Measurements from ENCODE around the gene PRELID3B.
A peak's percentile ranks its signal among the peaks of the same experiment; 100 is the strongest.

PRELID3B gene

DNA sequence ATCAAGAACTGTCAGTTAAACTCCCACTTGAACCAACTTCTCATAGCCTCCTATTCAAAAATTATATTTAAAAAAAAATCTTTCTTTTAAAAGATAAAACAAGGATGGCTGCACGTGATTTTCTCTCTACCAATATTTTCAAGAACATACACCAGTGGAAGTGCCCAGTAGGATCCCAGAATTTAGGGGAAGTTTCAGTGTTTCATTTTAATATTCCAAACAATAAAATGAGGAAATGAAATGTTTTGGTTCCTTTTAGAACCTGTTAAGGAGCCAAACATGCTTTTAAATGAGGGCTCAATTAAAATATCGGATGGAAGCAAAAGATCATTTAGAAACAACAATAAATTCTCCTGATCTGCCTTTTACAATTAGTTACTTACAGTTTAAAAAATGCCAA is 26.4 kb upstream of the PRELID3B start:
- CTCF ChIA-PET: interaction anchor here (1.1 kb wide), 1 partner anchor 336 kb away, joined by 3 read pairs; no protein-coding TSS in a partner anchor
- no peak for DNase-seq
- Mint-ChIP-seq H3K4me1 (no peaks in the 10 kb centered on the region), H3K9me3 (no peaks in the 10 kb centered on the region), H3K36me3 (no peaks in the 10 kb centered on the region), H3K27ac (no peak overlapping the region), H3K4me3 (no peak overlapping the region), H3K27me3 (peaks cover 23% of the 10 kb centered on the region)

DNA sequence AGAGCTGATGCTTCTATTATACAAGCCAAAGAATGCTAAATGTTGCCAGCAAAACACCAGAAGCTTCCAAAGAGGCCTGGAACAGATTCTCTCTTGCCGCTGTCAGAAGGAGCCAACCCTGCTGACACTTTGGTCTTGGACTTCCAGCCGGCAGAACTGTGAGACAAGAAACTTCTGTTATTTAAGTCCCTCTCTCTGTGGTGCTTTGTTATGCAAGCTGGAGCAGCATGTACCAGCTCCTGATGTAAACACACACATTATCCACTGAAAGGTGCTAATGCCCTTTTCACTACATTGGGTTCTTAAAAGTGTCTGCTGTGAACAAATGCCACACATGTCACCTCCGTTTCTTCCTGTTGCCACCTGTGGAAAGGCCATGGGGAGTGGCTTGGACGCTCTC is 25.9 kb upstream of the PRELID3B start:
- no peaks in the 10 kb centered on the region for H3K36me3 Mint-ChIP-seq
- no peaks in the 10 kb centered on the region for H3K9me3 Mint-ChIP-seq
- DNase-seq: no peak
- peaks cover 28% of the 10 kb centered on the region for H3K27me3 Mint-ChIP-seq
- H3K4me3 Mint-ChIP-seq: no peak overlapping the region
- H3K4me1 Mint-ChIP-seq: no peaks in the 10 kb centered on the region
- no peak overlapping the region for H3K27ac Mint-ChIP-seq
- CTCF ChIA-PET: interaction anchor here (1.1 kb wide), 2 partner anchors 209 to 336 kb away, joined by 3 to 4 read pairs; no protein-coding TSS in a partner anchor

DNA sequence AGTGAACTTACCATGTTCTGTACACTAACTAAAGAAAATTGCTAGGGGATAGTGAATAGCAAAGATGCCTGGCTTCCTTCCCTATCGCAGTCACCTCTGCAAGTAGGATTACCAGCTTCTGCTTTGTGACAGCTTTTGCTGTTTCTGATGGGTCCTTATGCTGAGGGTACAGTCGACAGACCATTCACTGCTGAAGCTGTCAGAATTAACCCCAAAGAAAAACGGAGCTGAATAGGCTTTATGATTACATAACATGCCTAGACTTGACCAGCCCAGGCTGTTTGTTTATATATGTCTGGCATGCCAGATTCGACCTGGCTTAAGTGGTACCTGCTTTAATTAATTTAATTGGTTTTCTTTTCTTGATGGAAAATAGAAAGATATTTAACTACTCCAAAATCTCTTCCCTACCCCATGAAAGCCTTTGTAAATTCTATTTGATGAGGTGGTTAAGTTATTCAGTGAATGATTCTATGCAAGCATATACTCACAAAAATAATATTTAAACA is 21.7 kb upstream of the PRELID3B start:
- H3K27ac Mint-ChIP-seq: no peak overlapping the region

DNA sequence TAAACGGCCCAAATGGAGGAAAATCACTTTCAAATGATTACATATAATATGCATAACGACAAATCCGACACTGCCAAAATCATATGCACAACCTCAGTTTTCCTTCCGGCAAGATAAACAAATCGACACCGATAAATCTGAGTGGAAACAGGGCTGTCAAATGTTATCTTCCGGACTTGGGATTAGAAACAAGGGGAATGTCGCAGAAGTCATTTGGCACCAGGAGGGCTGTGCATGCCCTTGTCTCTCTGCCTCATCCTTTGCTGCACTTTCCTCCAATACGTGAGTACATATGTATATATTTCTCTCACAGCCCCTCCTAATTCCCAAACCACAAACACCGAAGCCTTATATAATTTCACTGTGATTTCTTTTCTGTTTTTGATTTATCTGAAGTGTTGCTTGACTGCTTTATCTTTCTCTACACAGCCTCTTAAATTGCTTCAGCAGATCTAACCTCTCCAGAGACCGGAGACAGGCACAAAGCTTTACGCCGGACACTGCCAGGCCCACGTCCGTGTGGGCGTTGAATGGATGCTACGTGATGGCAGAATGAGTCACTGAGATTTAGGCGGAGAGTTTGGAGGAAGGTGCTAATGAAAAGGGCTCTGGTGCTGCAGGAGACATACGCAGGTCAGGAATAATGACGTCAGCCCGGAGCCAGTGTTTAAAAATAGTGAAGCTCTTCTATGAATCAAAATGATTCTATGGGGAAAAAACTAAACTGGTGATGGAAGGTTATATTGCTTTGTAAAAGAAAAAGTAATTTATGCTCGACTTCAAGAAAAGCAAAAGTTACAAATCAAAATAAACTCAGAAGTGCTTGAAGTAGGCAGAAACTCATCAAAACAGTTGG is 21.0 kb upstream of the PRELID3B start:
- DNase-seq: no peak
- H3K4me1 Mint-ChIP-seq: no peaks in the 10 kb centered on the region
- H3K4me3 Mint-ChIP-seq: no peak overlapping the region
- H3K27ac Mint-ChIP-seq: no peak overlapping the region
- CTCF ChIA-PET: interaction anchor here (0.6 to 1.0 kb wide), 2 partner anchors 341 to 396 kb away, joined by 3 read pairs; no protein-coding TSS in a partner anchor
- H3K9me3 Mint-ChIP-seq: no peaks in the 10 kb centered on the region
- H3K36me3 Mint-ChIP-seq: no peaks in the 10 kb centered on the region
- H3K27me3 Mint-ChIP-seq: peaks cover 20% of the 10 kb centered on the region

More for the DNA sequence above, 21.7 kb upstream of the PRELID3B start:
- Mint-ChIP-seq H3K4me3 (no peak overlapping the region), H3K27me3 (peaks cover 23% of the 10 kb centered on the region), H3K9me3 (no peaks in the 10 kb centered on the region), H3K4me1 (no peaks in the 10 kb centered on the region), H3K36me3 (no peaks in the 10 kb centered on the region)
- DNase-seq: no peak
- CTCF ChIA-PET: interaction anchor here (1.0 kb wide), 1 partner anchor 340 kb away, joined by 3 read pairs; no protein-coding TSS in a partner anchor

DNA sequence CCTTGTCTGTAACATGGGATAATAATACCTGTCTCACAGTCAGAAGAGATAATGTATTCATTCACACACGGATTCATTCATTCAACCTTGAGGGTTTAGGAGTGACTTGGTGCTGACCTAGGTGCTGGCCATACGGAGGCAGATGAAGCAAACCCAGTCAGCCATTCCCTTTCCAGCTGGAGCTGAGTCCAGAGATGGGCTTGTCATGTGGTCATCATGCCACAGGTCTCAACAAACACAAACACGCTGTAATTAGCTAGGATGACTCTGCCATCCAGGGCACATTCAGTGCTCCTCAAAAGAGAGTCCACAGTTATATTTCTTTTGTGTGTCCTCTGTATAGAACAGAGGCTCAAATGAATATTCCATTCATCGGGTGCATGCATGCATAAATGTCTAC is 19.5 kb upstream of the PRELID3B start:
- DNase-seq: no peak
- H3K27ac Mint-ChIP-seq: no peak overlapping the region
- no peaks in the 10 kb centered on the region for H3K9me3 Mint-ChIP-seq
- no peaks in the 10 kb centered on the region for H3K36me3 Mint-ChIP-seq
- CTCF ChIA-PET: no interaction called here
- H3K4me1 Mint-ChIP-seq: no peaks in the 10 kb centered on the region
- peaks cover 10% of the 10 kb centered on the region for H3K27me3 Mint-ChIP-seq
- no peak overlapping the region for H3K4me3 Mint-ChIP-seq

DNA sequence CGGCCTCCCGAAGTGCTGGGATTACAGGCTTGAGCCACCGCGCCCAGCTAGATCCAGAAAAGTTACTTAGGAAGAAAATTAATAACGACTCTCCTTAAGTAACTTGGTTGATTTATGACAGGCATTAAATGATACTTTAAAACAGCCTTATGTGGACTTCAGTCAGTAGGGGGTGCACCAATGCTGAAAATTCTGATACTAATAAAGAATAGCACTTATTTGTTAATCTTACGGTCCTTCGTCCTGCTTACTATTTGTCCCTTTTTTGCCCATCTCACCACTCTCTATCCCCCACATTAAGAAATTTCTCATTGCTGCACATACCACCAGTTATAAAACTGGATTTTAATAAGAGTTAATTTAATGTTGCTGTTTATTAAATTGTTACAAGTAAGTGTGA is 12.7 kb upstream of the PRELID3B start:
- no peaks in the 10 kb centered on the region for H3K4me1 Mint-ChIP-seq
- H3K27me3 Mint-ChIP-seq: peaks cover 32% of the 10 kb centered on the region
- no peak for DNase-seq
- no peaks in the 10 kb centered on the region for H3K36me3 Mint-ChIP-seq
- no peaks in the 10 kb centered on the region for H3K9me3 Mint-ChIP-seq
- CTCF ChIA-PET: interaction anchor here (1.1 kb wide), 1 partner anchor 152 kb away, joined by 3 read pairs; no protein-coding TSS in a partner anchor
- H3K4me3 Mint-ChIP-seq: no peak overlapping the region
- no peak overlapping the region for H3K27ac Mint-ChIP-seq

GRCh38 chr20:59051666-59052185 is 9.1 kb upstream of the PRELID3B start:
- CTCF ChIA-PET: no interaction called here
- Mint-ChIP-seq H3K27ac (no peak overlapping the region), H3K36me3 (no peaks in the 10 kb centered on the region), H3K4me3 (no peak overlapping the region), H3K27me3 (peaks cover 41% of the 10 kb centered on the region), H3K9me3 (no peaks in the 10 kb centered on the region), H3K4me1 (peaks cover 11% of the 10 kb centered on the region)
- DNase-seq: no peak

GRCh38 chr20:59050437-59050836 is 7.9 kb upstream of the PRELID3B start:
- Mint-ChIP-seq H3K4me3 (no peak overlapping the region), H3K27me3 (peaks cover 41% of the 10 kb centered on the region), H3K9me3 (no peaks in the 10 kb centered on the region), H3K36me3 (no peaks in the 10 kb centered on the region), H3K4me1 (peaks cover 11% of the 10 kb centered on the region), H3K27ac (no peak overlapping the region)
- CTCF ChIA-PET: interaction anchor here (0.9 to 1.4 kb wide), 3 partner anchors 9 to 183 kb away, joined by 3 to 4 read pairs (median 3); no protein-coding TSS in a partner anchor
- no peak for DNase-seq

GRCh38 chr20:59048681-59049030 is 6.1 kb upstream of the PRELID3B start:
- Mint-ChIP-seq H3K27me3 (peaks cover 31% of the 10 kb centered on the region), H3K36me3 (no peaks in the 10 kb centered on the region), H3K9me3 (no peaks in the 10 kb centered on the region), H3K4me1 (peaks cover 19% of the 10 kb centered on the region), H3K4me3 (no peak overlapping the region), H3K27ac (no peak overlapping the region)
- no peak for DNase-seq
- CTCF ChIA-PET: no interaction called here

DNA sequence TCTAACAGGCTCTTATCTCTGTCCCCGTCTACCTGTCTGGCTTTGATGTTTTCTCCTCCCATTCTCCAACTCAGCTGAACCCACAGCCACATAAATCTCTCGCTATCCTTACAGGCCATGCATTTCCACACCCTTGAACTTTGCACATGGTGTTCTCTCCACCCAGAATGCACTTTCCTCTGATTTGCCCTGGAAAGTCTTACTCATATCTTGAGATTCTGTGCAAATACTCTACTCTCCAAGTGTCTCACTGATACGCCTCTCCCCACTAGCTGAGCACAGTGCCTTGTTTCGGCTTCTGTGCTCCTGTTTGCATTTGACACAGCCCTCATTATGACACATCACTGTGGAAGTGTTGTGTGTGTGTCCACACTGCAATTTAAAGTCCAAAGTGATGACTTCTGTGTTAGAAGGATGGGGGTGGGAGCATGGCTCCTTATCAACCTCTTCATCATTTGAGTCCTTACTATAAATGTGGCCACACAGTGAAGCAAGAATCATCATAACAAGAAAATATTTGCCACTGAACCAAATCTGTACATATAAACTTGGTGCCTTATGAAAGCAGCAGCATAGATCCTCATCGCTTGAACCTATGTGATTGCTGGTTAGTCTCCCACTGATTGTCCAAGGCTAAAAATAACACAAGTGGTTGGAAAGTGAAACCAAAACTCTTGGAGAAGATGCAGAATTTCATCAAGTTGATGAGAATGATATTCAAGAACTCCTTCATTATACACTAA is 5.5 kb upstream of the PRELID3B start:
- H3K27ac Mint-ChIP-seq: no peak overlapping the region
- no peaks in the 10 kb centered on the region for H3K36me3 Mint-ChIP-seq
- H3K27me3 Mint-ChIP-seq: peaks cover 30% of the 10 kb centered on the region
- peaks cover 24% of the 10 kb centered on the region for H3K4me1 Mint-ChIP-seq
- CTCF ChIA-PET: no interaction called here
- H3K9me3 Mint-ChIP-seq: no peaks in the 10 kb centered on the region
- H3K4me3 Mint-ChIP-seq: no peak overlapping the region
- DNase-seq: no peak

GRCh38 chr20:59046862-59047261 is 4.3 kb upstream of the PRELID3B start:
- Mint-ChIP-seq H3K27ac (no peak overlapping the region), H3K27me3 (peaks cover 23% of the 10 kb centered on the region), H3K4me3 (no peak overlapping the region), H3K36me3 (no peaks in the 10 kb centered on the region), H3K4me1 (peaks cover 26% of the 10 kb centered on the region), H3K9me3 (no peaks in the 10 kb centered on the region)
- CTCF ChIA-PET: no interaction called here
- no peak for DNase-seq

DNA sequence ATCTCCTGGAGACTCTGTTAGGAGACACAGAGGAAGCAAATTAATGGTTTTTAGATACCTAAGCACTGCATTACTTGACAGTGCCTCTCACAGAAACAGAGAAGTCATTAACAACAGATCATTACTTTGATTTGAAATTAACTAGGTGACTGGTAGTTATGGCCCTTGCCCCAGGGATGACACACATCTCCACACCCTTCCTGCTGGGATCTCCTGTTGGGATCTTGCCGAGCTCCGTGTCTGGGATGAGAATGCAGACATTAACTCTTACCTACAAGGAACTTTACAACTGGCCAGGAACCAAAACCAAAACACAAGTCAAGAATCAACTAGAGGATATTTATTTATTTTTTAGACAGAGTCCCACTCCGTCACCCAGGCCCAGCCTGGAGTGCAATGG is 2.2 kb upstream of the PRELID3B start:
- peaks cover 43% of the 10 kb centered on the region for H3K4me1 Mint-ChIP-seq
- CTCF ChIA-PET: interaction anchor here (0.6 kb wide), 1 partner anchor 1806 kb away, joined by 4 read pairs; no protein-coding TSS in a partner anchor
- no peak overlapping the region for H3K4me3 Mint-ChIP-seq
- peaks cover 15% of the 10 kb centered on the region for H3K36me3 Mint-ChIP-seq
- no peaks in the 10 kb centered on the region for H3K9me3 Mint-ChIP-seq
- peaks cover 5% of the 10 kb centered on the region for H3K27me3 Mint-ChIP-seq
- no peak overlapping the region for H3K27ac Mint-ChIP-seq
- DNase-seq: no peak

DNA sequence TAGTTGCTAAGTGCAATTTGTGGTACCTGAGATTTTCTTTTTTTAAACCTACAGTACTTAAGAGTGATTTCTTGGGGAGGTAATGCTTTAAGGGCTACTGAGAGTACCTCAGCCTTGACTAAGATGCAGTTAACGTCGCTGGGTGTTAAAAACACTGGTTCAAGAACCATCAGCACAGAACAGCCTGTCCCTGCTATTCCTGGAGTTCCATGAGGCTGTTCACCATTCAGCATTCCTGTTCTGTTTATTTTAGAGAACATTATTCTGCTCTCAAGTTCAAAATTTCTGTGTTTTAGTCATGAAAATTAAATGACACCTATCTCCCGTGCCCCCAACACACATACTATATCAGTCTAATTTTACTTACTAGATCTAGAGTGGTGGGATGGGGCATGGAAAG is 1.7 kb upstream of the PRELID3B start:
- no peaks in the 10 kb centered on the region for H3K9me3 Mint-ChIP-seq
- DNase-seq: no peak
- H3K27ac Mint-ChIP-seq: no peak overlapping the region
- H3K4me3 Mint-ChIP-seq: no peak overlapping the region
- CTCF ChIA-PET: interaction anchor here (0.6 kb wide), 1 partner anchor 1806 kb away, joined by 4 read pairs; no protein-coding TSS in a partner anchor
- no peaks in the 10 kb centered on the region for H3K27me3 Mint-ChIP-seq
- H3K36me3 Mint-ChIP-seq: peaks cover 15% of the 10 kb centered on the region
- peaks cover 48% of the 10 kb centered on the region for H3K4me1 Mint-ChIP-seq

DNA sequence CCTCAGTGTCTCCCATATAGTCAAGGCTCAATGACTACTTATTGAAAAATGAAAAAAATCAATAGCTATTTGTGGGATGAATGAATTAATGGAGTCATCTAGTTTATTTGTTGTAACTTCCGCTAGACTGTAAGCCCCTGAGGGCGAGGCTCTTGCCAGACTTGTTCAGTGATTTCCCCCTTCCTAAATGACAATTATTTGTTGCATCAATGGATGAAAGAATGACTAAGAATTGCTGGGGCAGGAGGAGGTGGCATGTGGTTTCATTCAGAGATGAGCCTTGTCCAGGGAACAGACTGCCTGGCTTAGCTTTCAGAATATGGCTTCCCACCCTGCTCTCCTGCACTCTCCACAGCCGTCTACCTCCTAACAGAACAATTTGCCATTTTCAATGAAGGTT is 1.1 kb upstream of the PRELID3B start:
- Mint-ChIP-seq H3K36me3 (peaks cover 15% of the 10 kb centered on the region), H3K27ac (peak overlapping the region; percentile 85), H3K4me3 (peak overlapping the region; percentile 73), H3K9me3 (no peaks in the 10 kb centered on the region), H3K27me3 (no peaks in the 10 kb centered on the region), H3K4me1 (peaks cover 53% of the 10 kb centered on the region)
- CTCF ChIA-PET: interaction anchor here (1.0 to 1.3 kb wide), 2 partner anchors 165 to 178 kb away, joined by 3 read pairs; no protein-coding TSS in a partner anchor
- no peak for DNase-seq

Measured in activated naive CD4-positive, alpha-beta T cell treated with anti-CD3 and anti-CD28 coated beads, Interleukin-2, amount 10 ng/mL, durations not matched to agents 7 days and 5 days (primary cell).